OCI-LY1 (cell line): ENCODE data around the gene DIDO1.

Source experiments
- H2AFZ ChIP-seq: fragments of 200-600 bp; sonication (generic), shearing (Covaris generic); 2 replicates; pipeline ENCODE4 v1.6.0; 2014; ENCODE audit warnings: antibody characterized with exemption, mild to moderate bottlenecking, low read length
- H3F3A ChIP-seq: fragments of 200-600 bp; sonication (generic), shearing (Covaris generic); 2 replicates; pipeline ENCODE4 v1.6.0; 2014; ENCODE audit warnings: mild to moderate bottlenecking, antibody characterized with exemption, low read length, moderate library complexity; ENCODE audit not compliant: insufficient read depth
- H3K27ac ChIP-seq: fragments of 200-600 bp; sonication (generic); 2 replicates; pipeline ENCODE4 v1.5.1; 2014; ENCODE audit warnings: low read length, mixed run types, mild to moderate bottlenecking, low read depth; ENCODE audit not compliant: poor library complexity, severe bottlenecking
- H3K27me3 ChIP-seq: fragments of 200-600 bp; sonication (generic); 2 replicates; pipeline ENCODE4 v1.6.0; 2014; ENCODE audit warnings: antibody characterized with exemption, mild to moderate bottlenecking, low read length, moderate library complexity; ENCODE audit not compliant: insufficient read depth
- H3K36me3 ChIP-seq: fragments of 200-600 bp; sonication (generic); 2 replicates; pipeline ENCODE4 v1.6.1; 2014; ENCODE audit warnings: mild to moderate bottlenecking, antibody characterized with exemption, low read length, moderate library complexity, mixed read lengths; ENCODE audit not compliant: insufficient read depth
- H3K4me1 ChIP-seq: fragments of 200-600 bp; sonication (generic); 2 replicates; pipeline ENCODE4 v1.5.1; 2014; ENCODE audit warnings: mild to moderate bottlenecking, low read length, moderate library complexity; ENCODE audit not compliant: insufficient read depth, severe bottlenecking
- H3K4me2 ChIP-seq: fragments of 200-600 bp; sonication (generic), shearing (Covaris generic); 2 replicates; pipeline ENCODE4 v1.6.1; 2014; ENCODE audit warnings: low read length
- H3K4me3 ChIP-seq: fragments of 200-600 bp; sonication (generic); 2 replicates; pipeline ENCODE4 v1.5.1; 2014; ENCODE audit warnings: low read length, low read depth, mild to moderate bottlenecking, mixed read lengths; ENCODE audit not compliant: poor library complexity, severe bottlenecking
- H3K79me2 ChIP-seq: fragments of 200-600 bp; shearing (Covaris generic); 2 replicates; pipeline ENCODE4 v1.6.1; 2016; ENCODE audit warnings: mixed run types, low read length, mixed read lengths; ENCODE audit not compliant: insufficient read depth
- H3K9ac ChIP-seq: fragments of 200-600 bp; sonication (generic), shearing (Covaris generic); 2 replicates; pipeline ENCODE4 v1.6.1; 2014; ENCODE audit warnings: mild to moderate bottlenecking, low read length, mixed read lengths
- H3K9me2 ChIP-seq: fragments of 200-600 bp; sonication (generic), shearing (Covaris generic); 2 replicates; pipeline ENCODE4 v1.6.1; 2014; ENCODE audit warnings: low read depth, mild to moderate bottlenecking, low read length, mixed read lengths
- H3K9me3 ChIP-seq: fragments of 200-600 bp; shearing (Covaris generic); 2 replicates; pipeline ENCODE4 v1.6.1; 2014; ENCODE audit warnings: low read length, mixed read lengths
- H4K20me1 ChIP-seq: fragments of 200-600 bp; sonication (generic), shearing (Covaris generic); 2 replicates; pipeline ENCODE4 v1.6.0; 2016; ENCODE audit warnings: mild to moderate bottlenecking, low read length; ENCODE audit not compliant: insufficient read depth
- CTCF ChIP-seq: fragments of 200-600 bp; sonication (generic), shearing (Covaris generic); IDR thresholded peaks from 2 replicates; pipeline ENCODE4 v1.5.1; 2017; ENCODE audit warnings: mild to moderate bottlenecking, antibody characterized with exemption, low read length, moderate library complexity, mixed read lengths
- EZH2 ChIP-seq: fragments of 200-600 bp; sonication (generic), shearing (Covaris generic); IDR thresholded peaks from 2 replicates; pipeline ENCODE4 v1.8.0; 2017; ENCODE audit warnings: borderline replicate concordance, mixed run types, mild to moderate bottlenecking, antibody characterized with exemption, low read length, moderate library complexity, mixed read lengths

The DIDO1 gene

GRCh38 chr20:62926229-62927127 is at the start of gene DIDO1:
Gene DIDO1, minus strand, starts transcription at chr20:62926505.
- H3K36me3 ChIP-seq: peaks cover 8% of the 10 kb centered on the region
- H3K9me3 ChIP-seq: no peaks in the 10 kb centered on the region
- no peaks in the 10 kb centered on the region for H3F3A ChIP-seq
- H3K4me3 ChIP-seq: peak within 1 kb of the TSS; percentile 97
- peak within 1 kb of the TSS; percentile 55 for H3K27ac ChIP-seq
- H2AFZ ChIP-seq: no peak within 1 kb of the TSS
- peak; percentile 44 for TF ChIP-seq CTCF
- TF ChIP-seq EZH2: no peak
- no peaks in the 10 kb centered on the region for H3K27me3 ChIP-seq
- peaks cover 57% of the 10 kb centered on the region for H3K79me2 ChIP-seq
- H4K20me1 ChIP-seq: no peaks in the 10 kb centered on the region
- peaks cover 70% of the 10 kb centered on the region for H3K4me1 ChIP-seq
- peak within 1 kb of the TSS; percentile 98 for H3K9ac ChIP-seq
- no peaks in the 10 kb centered on the region for H3K9me2 ChIP-seq
- H3K4me2 ChIP-seq: peak within 1 kb of the TSS; percentile 97

DNA sequence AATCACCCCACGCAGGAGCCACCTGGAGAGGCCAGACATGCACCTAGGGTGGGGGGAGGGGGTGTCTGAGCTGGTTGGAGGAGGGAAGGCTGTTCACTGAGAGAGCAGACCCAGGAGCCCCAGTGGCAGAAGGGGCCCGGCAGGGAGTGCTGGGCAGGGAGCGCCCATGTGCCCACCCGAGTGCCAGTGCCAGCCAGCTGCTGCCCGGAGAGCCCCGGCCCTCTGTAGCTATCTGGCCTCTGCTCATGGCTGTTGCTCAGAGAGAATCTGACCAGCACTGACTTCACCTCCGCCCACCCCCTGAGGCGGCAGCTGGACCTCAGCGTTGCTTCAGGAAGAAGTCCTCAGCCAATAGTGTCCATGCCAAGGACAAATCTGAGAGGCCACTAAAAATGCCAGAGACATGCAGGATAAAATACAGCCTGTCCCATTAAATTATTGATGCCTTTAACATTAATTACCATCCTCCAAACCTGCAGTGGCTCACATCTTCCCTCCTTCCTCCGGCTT is 49.0 kb upstream of the DIDO1 start:
- Histone ChIP-seq H3K4me1 (peaks cover 12% of the 10 kb centered on the region), H3K9me2 (no peaks in the 10 kb centered on the region), H3K9ac (no peak overlapping the region), H3K36me3 (no peaks in the 10 kb centered on the region), H2AFZ (no peak overlapping the region), H3K9me3 (no peaks in the 10 kb centered on the region), H3K4me2 (no peak overlapping the region), H3K4me3 (no peak overlapping the region), H3K79me2 (no peaks in the 10 kb centered on the region), H3F3A (no peaks in the 10 kb centered on the region), H3K27me3 (0 out of 2 replicates have a peak, but pooled peaks cover 13% of the 10 kb centered on the region), H4K20me1 (no peaks in the 10 kb centered on the region), H3K27ac (no peak overlapping the region)
- TF ChIP-seq EZH2 (no peak), CTCF (no peak)

GRCh38 chr20:62972845-62973745 is 46.8 kb upstream of the DIDO1 start:
- Histone ChIP-seq H3K9me3 (no peaks in the 10 kb centered on the region), H3K27me3 (0 out of 2 replicates have a peak, but pooled peaks cover 13% of the 10 kb centered on the region), H3K79me2 (no peaks in the 10 kb centered on the region), H3K9me2 (no peaks in the 10 kb centered on the region), H3K27ac (no peak overlapping the region), H3K4me3 (no peak overlapping the region), H3K36me3 (no peaks in the 10 kb centered on the region), H3K9ac (no peak overlapping the region), H2AFZ (no peak overlapping the region), H3K4me2 (no peak overlapping the region), H3F3A (no peaks in the 10 kb centered on the region), H4K20me1 (no peaks in the 10 kb centered on the region), H3K4me1 (peaks cover 10% of the 10 kb centered on the region)
- TF ChIP-seq CTCF (no peak), EZH2 (no peak)
